ENCODE data around the gene SORBS2.

Gene SORBS2

DNA sequence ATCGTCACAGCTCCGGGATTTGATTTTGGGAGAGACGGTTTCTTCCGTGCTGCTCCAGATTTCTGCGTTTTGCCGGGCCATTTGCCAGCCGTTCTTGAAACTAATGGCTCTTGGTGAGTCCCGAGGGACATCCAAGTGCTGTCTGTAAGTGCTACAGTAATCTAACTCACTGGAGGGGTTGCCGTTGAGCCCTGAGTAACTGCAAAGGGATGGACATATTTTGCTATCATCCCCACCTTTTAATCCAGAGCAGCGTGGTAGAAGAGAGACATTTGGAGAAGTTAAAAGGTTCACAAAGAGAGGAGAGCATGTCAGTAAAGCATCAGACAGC is 187.8 kb downstream of the SORBS2 start:
- no peak for DNase-seq (ENCODE audit: low read depth)
- TF ChIP-seq, protein P1, sequence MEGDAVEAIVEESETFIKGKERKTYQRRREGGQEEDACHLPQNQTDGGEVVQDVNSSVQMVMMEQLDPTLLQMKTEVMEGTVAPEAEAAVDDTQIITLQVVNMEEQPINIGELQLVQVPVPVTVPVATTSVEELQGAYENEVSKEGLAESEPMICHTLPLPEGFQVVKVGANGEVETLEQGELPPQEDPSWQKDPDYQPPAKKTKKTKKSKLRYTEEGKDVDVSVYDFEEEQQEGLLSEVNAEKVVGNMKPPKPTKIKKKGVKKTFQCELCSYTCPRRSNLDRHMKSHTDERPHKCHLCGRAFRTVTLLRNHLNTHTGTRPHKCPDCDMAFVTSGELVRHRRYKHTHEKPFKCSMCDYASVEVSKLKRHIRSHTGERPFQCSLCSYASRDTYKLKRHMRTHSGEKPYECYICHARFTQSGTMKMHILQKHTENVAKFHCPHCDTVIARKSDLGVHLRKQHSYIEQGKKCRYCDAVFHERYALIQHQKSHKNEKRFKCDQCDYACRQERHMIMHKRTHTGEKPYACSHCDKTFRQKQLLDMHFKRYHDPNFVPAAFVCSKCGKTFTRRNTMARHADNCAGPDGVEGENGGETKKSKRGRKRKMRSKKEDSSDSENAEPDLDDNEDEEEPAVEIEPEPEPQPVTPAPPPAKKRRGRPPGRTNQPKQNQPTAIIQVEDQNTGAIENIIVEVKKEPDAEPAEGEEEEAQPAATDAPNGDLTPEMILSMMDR (IDR thresholded peaks at IDR 0.05; ENCODE audit: low read depth, low read length, missing control alignments) = no peak
- no peak overlapping the region for H3K4me3 ChIP-seq (ENCODE audit: low read depth, low read length)

DNA sequence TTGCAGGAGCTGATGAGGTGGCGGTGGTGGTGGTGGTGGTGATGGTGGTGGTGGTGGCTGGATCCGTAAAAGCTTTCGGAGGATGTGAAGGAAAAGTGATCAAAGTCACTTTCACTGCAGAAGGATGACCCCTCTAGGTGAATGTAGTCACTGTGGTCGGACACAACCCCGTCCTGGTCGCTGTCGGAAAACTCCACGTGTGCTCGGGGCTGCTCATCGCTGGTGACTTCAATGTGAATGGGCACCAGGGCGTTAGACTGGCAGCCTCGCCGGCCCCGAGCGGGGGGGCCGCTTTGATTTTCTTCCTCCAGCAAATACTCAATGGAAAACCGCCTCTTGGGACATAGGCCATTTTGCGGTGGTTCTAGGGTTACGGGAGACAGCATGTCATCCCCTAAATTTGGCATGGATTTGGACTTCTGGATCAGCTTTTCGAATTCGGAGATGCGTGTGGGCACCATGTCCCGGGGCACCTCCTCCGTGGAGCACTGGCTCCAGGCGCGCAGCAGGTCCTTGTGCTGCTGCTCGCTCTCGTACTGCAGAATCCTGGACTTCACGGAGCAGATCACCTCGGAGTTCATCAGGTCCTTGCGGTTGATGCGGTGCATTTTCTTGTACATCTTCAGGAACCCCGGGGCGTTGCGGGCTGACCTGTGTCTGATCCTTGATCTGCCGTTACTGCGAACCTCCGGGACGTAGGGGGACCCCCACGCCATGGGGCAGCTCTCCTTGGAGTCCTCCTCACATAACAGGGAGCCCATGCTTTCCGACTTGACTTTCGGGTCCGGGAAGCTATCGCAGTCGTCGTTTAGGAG is 188.3 kb downstream of the SORBS2 start:
- DNase-seq (ENCODE audit: low read depth) = no peak
- H3K4me3 ChIP-seq (ENCODE audit: low read depth, low read length) = no peak overlapping the region
- TF ChIP-seq, protein P1 (IDR thresholded peaks at IDR 0.05; ENCODE audit: low read depth, low read length, missing control alignments) = no peak

DNA sequence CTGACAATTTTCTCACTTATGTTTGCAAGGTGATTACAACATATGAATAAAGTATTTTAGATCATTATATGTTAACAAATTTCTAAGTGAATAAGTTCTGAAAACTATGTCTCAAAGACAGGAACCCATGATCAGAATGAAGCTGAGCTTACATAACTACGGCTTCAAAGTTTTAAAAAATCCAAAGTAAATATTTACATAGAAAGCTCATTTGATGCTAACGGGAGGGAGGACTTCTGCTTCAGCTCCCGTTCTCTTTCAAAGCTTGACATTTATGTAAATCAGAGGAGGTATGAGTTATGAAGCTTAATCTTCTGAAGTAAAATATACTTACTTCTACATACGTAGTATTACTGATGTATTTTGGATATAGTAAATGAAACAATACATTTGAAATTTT is 203.8 kb downstream of the SORBS2 start:
- no peak overlapping the region for H3K4me3 ChIP-seq (ENCODE audit: low read depth, low read length)
- DNase-seq (ENCODE audit: low read depth) = no peak
- TF ChIP-seq, protein P1 (IDR thresholded peaks at IDR 0.05; ENCODE audit: low read depth, low read length, missing control alignments) = no peak

GRCh38 chr4:185602397-185602796 is 209.6 kb downstream of the SORBS2 start:
- TF ChIP-seq, protein P1 (IDR thresholded peaks at IDR 0.05; ENCODE audit: low read depth, low read length, missing control alignments) = no peak
- no peak for DNase-seq (ENCODE audit: low read depth)
- H3K4me3 ChIP-seq (ENCODE audit: low read depth, low read length) = no peak overlapping the region

- TF ChIP-seq, protein P1 (IDR thresholded peaks at IDR 0.05; ENCODE audit: low read depth, low read length, missing control alignments) = no peak
- no peak overlapping the region for H3K4me3 ChIP-seq (ENCODE audit: low read depth, low read length)
- DNase-seq (ENCODE audit: low read depth) = no peak
These were observed 211.1 kb downstream of the SORBS2 start for GRCh38 chr4:185600801-185601434.

GRCh38 chr4:185599553-185600243 is 212.3 kb downstream of the SORBS2 start:
- TF ChIP-seq, protein P1 (IDR thresholded peaks at IDR 0.05; ENCODE audit: low read depth, low read length, missing control alignments) = no peak
- no peak for DNase-seq (ENCODE audit: low read depth)
- no peak overlapping the region for H3K4me3 ChIP-seq (ENCODE audit: low read depth, low read length)
